A549 (cell line): ENCODE measurements around the gene PCED1B.

Source experiments
- CTCF ChIP-seq: fragments of >200 bp; sonication (Bioruptor Twin); formaldehyde crosslinking; IDR thresholded peaks from 3 replicates; pipeline ENCODE4 v1.5.1; 2016
- E2F6 ChIP-seq: IDR thresholded peaks from 2 replicates; pipeline ENCODE4 v1.6.1; 2012; ENCODE audit warnings: low read depth, borderline replicate concordance
- EP300 ChIP-seq, 2 experiments: fragments of >200 bp; sonication (Bioruptor Twin); formaldehyde crosslinking; IDR thresholded peaks; 2 replicates in 1 of 2; 3 replicates in 1 of 2; pipeline ENCODE4 v1.6.1; 2016 to 2017
- HDAC2 ChIP-seq: fragments of 200-600 bp; sonication (generic); IDR thresholded peaks from 2 replicates; pipeline ENCODE4 v1.6.1; 2016
- MAZ ChIP-seq: fragments of 150-350 bp; IDR thresholded peaks from 2 replicates; pipeline ENCODE4 v1.6.1; 2014; ENCODE audit warnings: antibody characterized with exemption, low read depth, low read length, borderline replicate concordance
- NR3C1 ChIP-seq: fragments of >200 bp; sonication (Bioruptor Twin); formaldehyde crosslinking; IDR thresholded peaks from 3 replicates; pipeline ENCODE4 v1.6.1; 2017
- POLR2A ChIP-seq: IDR thresholded peaks from 2 replicates; pipeline ENCODE4 v1.6.1; 2012; ENCODE audit warnings: mild to moderate bottlenecking, low read length
- POLR2AphosphoS2 ChIP-seq: conservative IDR thresholded peaks from 2 replicates; pipeline ENCODE4 v1.6.1; 2012; ENCODE audit warnings: low read length, improper control_type of control experiment, inconsistent platforms
- RFX5 ChIP-seq: fragments of 450-650 bp; IDR thresholded peaks from 2 replicates; pipeline ENCODE4 v1.7.1; 2014; ENCODE audit warnings: antibody characterized with exemption, mild to moderate bottlenecking, moderate library complexity
- ZC3H11A ChIP-seq: fragments of 450-650 bp; IDR thresholded peaks from 2 replicates; pipeline ENCODE4 v1.6.1; 2014; ENCODE audit warnings: antibody characterized with exemption, mild to moderate bottlenecking

GRCh38 chr12:47249082-47249481, 169.7 kb downstream of the PCED1B start:
- TF ChIP-seq POLR2AphosphoS2 (no peak), EP300 (IDR thresholded peaks at IDR 0.05) (no peak), CTCF (no peak), HDAC2 (no peak), MAZ (no peak), E2F6 (no peak), RFX5 (no peak), POLR2A (no peak), ZC3H11A (no peak), NR3C1 (no peak)
